SK-N-SH (cell line): ENCODE measurements around the gene PCNT.

Experiments used
- EZH2phosphoT487 ChIP-seq: fragments of 200-600 bp; sonication (generic); IDR thresholded peaks from 2 replicates; pipeline ENCODE4 v1.6.1; 2017; ENCODE audit warnings: low read depth, mixed run types, mild to moderate bottlenecking, antibody characterized with exemption, moderate library complexity, borderline replicate concordance
- SIN3A ChIP-seq: IDR thresholded peaks from 2 replicates; pipeline ENCODE4 v1.6.1; 2012; ENCODE audit warnings: low read depth, mild to moderate bottlenecking, low read length, moderate library complexity, borderline replicate concordance

GRCh38 chr21:46379691-46380090 is 55.7 kb downstream of the PCNT start:
- TF ChIP-seq SIN3A (no peak), EZH2phosphoT487 (no peak)
